Osteoblast (primary cell): ENCODE results near the gene ZDHHC8. TPM values are rescaled to one million over a fixed set of nuclear protein-coding genes. Genes with fewer than 3 reads are reported as not detected.

Source experiments
- DNase-seq: peaks from one replicate; pipeline ENCODE4 v3.0.0; 2011; ENCODE audit warnings: low spot score, mixed read lengths; ENCODE audit not compliant: insufficient read length; ENCODE audit errors: missing footprints
- H2AFZ ChIP-seq: 2 replicates; pipeline ENCODE4 v1.6.0; 2011; ENCODE audit warnings: mild to moderate bottlenecking, low read length
- H3K27ac ChIP-seq: 2 replicates; pipeline ENCODE4 v1.5.1; 2011; ENCODE audit warnings: mild to moderate bottlenecking, low read depth, low read length, moderate library complexity
- H3K27me3 ChIP-seq: 2 replicates; pipeline ENCODE4 v1.6.0; 2012; ENCODE audit warnings: mild to moderate bottlenecking, control low read depth, inconsistent platforms, low read length, moderate library complexity; ENCODE audit not compliant: insufficient read depth
- H3K36me3 ChIP-seq: 2 replicates; pipeline ENCODE4 v1.5.1; 2011; ENCODE audit warnings: mild to moderate bottlenecking, low read length, control low read depth, moderate library complexity; ENCODE audit not compliant: insufficient read depth
- H3K4me1 ChIP-seq: 2 replicates; pipeline ENCODE4 v1.5.1; 2011; ENCODE audit warnings: mild to moderate bottlenecking, low read length, control low read depth, moderate library complexity; ENCODE audit not compliant: insufficient read depth
- H3K4me2 ChIP-seq: 2 replicates; pipeline ENCODE4 v1.6.0; 2011; ENCODE audit warnings: mild to moderate bottlenecking, low read length; ENCODE audit not compliant: insufficient read depth
- H3K4me3 ChIP-seq: fragments of 200-600 bp; sonication (generic); 3 replicates; pipeline ENCODE4 v1.5.1; 2012; ENCODE audit warnings: mild to moderate bottlenecking, low read length, inconsistent platforms; ENCODE audit not compliant: insufficient read depth
- H3K79me2 ChIP-seq: 2 replicates; pipeline ENCODE4 v1.6.0; 2012; ENCODE audit warnings: mild to moderate bottlenecking, low read length, control low read depth, inconsistent platforms; ENCODE audit not compliant: insufficient read depth
- H3K9me3 ChIP-seq: 2 replicates; pipeline ENCODE4 v1.5.1; 2011; ENCODE audit warnings: low read depth, low read length, control low read depth
- H4K20me1 ChIP-seq: 2 replicates; pipeline ENCODE4 v1.6.0; 2012; ENCODE audit warnings: mild to moderate bottlenecking, low read length, control low read depth; ENCODE audit not compliant: insufficient read depth
- CTCF ChIP-seq: IDR thresholded peaks from 2 replicates; pipeline ENCODE4 v1.5.1; 2011; ENCODE audit warnings: mild to moderate bottlenecking, low read depth, low read length, moderate library complexity; ENCODE audit errors: extremely low read depth
- total RNA-seq: library from RNA; depleted of rRNA; stranded (reverse); fragments of >200 nt; gene quantifications from 2 replicates; pipeline ENCODE4 v1.2.3, GENCODE V29; 2012

ZDHHC8 gene
- total RNA-seq, 1 donor: 9.8 TPM

DNA sequence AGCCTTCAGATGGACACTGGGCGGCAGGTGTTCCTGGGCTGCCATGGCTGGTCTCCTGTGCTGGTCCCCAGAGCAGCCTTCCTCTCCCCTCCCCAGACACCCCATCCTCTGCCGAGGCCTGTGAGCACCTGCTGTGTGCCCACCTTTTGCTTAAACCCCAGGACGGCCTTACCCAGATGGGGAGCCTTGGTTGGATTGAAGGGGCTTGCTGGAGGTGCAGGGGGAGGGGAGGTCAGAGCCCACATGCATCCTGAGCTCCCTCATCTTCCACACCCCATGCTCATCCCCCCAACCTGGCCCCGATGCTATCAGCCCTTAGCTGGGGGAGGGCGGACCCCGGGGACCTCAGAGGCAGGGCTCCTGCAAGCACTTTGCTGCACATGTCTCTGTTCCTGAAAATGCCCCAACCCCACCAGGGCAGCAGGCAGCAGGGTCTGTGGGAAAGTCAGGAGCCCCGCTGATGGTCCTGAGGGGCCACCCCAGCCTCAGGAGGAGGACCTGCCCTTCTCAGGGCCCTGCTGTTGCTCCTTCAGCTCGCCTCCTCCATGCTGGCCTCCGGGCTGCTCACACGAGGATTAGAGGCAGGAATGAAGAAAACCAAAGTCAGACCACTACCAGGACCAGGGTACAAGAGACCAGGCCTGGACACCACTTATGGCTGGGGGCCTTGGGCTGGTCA lies 60.8 kb downstream of the ZDHHC8 start:
- no peak overlapping the region for H3K27ac ChIP-seq
- no peaks in the 10 kb centered on the region for H3K27me3 ChIP-seq
- H3K4me1 ChIP-seq: no peaks in the 10 kb centered on the region
- H2AFZ ChIP-seq: no peak overlapping the region
- DNase-seq: no peak
- TF ChIP-seq CTCF: no peak
- H3K4me3 ChIP-seq: no peak overlapping the region
- H3K4me2 ChIP-seq: no peak overlapping the region
- H3K36me3 ChIP-seq: no peaks in the 10 kb centered on the region
- H3K79me2 ChIP-seq: no peaks in the 10 kb centered on the region
- no peaks in the 10 kb centered on the region for H4K20me1 ChIP-seq
- H3K9me3 ChIP-seq: no peaks in the 10 kb centered on the region

- no peaks in the 10 kb centered on the region for H3K9me3 ChIP-seq
- no peaks in the 10 kb centered on the region for H4K20me1 ChIP-seq
- TF ChIP-seq CTCF: no peak
- no peaks in the 10 kb centered on the region for H3K79me2 ChIP-seq
- H3K36me3 ChIP-seq: no peaks in the 10 kb centered on the region
- no peak overlapping the region for H3K27ac ChIP-seq
- no peak overlapping the region for H2AFZ ChIP-seq
- DNase-seq: no peak
- H3K4me3 ChIP-seq: no peak overlapping the region
- no peaks in the 10 kb centered on the region for H3K27me3 ChIP-seq
- no peak overlapping the region for H3K4me2 ChIP-seq
- H3K4me1 ChIP-seq: no peaks in the 10 kb centered on the region
Observed at GRCh38 chr22:20192972-20193760, 61.6 kb downstream of the ZDHHC8 start.

DNA sequence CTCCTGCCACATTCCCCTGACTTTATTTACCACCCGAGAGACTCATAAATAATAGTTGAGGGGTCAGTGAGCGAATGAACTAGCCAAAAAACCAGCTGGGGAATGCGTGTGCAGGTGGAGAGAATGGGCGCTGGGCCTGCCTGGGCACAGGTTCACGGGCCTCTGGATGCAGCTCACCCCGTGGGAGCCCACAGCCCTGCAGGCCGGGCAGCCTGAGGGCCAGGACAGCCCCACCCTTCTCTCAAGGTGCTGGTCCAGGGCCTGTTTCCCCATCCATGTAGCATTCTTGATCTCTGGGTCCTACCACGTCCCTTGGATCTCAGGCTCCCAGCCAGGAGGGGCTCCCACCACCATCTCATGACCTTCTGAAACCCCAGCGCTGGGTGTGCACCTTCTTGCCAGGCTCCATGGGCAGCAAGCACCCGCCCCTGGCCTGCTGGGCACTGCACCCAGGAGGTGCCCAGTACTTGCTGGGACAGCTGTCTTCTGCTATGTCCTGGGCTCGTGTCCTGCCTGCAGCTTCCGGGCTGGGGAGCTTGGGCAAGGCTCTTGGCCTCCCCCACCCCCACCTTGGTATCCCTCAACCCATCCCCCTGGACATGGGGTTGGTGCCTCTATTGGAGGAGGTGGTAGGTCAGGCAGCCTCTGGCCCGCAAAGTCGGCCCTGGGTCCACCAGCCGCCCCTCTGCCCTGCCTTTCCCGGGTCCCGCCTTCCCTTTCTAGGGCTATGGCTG lies 62.3 kb downstream of the ZDHHC8 start:
- no peaks in the 10 kb centered on the region for H3K36me3 ChIP-seq
- no peak for DNase-seq
- no peak for TF ChIP-seq CTCF

More for the DNA sequence above, 62.3 kb downstream of the ZDHHC8 start:
- no peaks in the 10 kb centered on the region for H4K20me1 ChIP-seq
- H3K4me1 ChIP-seq: no peaks in the 10 kb centered on the region
- H3K4me3 ChIP-seq: no peak overlapping the region
- H3K27ac ChIP-seq: no peak overlapping the region
- no peaks in the 10 kb centered on the region for H3K79me2 ChIP-seq
- H3K27me3 ChIP-seq: no peaks in the 10 kb centered on the region
- H2AFZ ChIP-seq: no peak overlapping the region
- H3K9me3 ChIP-seq: no peaks in the 10 kb centered on the region
- H3K4me2 ChIP-seq: no peak overlapping the region
